ENCODE data around the gene CARD10.

The CARD10 gene

GRCh38 chr22:37502342-37503182, 16.7 kb downstream of the CARD10 start:
- DNase-seq (ENCODE audit: low read depth): no peak
- no peak overlapping the region for H3K4me3 ChIP-seq (ENCODE audit: low read length)
- TF ChIP-seq CTCF (conservative IDR thresholded peaks at IDR 0.05; ENCODE audit: low read length): no peak

- TF ChIP-seq CTCF (conservative IDR thresholded peaks at IDR 0.05; ENCODE audit: low read length): no peak
- H3K4me3 ChIP-seq (ENCODE audit: low read length): no peak overlapping the region
- peak; percentile 81 for DNase-seq (ENCODE audit: low read depth)
Measured at GRCh38 chr22:37501610-37502341, 17.4 kb downstream of the CARD10 start.

GRCh38 chr22:37500745-37501609, 18.2 kb downstream of the CARD10 start:
- no peak for TF ChIP-seq CTCF (conservative IDR thresholded peaks at IDR 0.05; ENCODE audit: low read length)
- H3K4me3 ChIP-seq (ENCODE audit: low read length): no peak overlapping the region

GRCh38 chr22:37499789-37500540, 19.2 kb downstream of the CARD10 start:
- H3K4me3 ChIP-seq (ENCODE audit: low read length): no peak overlapping the region
- no peak for TF ChIP-seq CTCF (conservative IDR thresholded peaks at IDR 0.05; ENCODE audit: low read length)
- DNase-seq (ENCODE audit: low read depth): no peak

More at GRCh38 chr22:37500745-37501609, 18.2 kb downstream of the CARD10 start:
- no peak for DNase-seq (ENCODE audit: low read depth)

- no peak overlapping the region for H3K4me3 ChIP-seq (ENCODE audit: low read length)
- TF ChIP-seq CTCF (conservative IDR thresholded peaks at IDR 0.05; ENCODE audit: low read length): no peak
Measured at GRCh38 chr22:37499027-37499707, 20.0 kb downstream of the CARD10 start.

More at GRCh38 chr22:37499027-37499707, 20.0 kb downstream of the CARD10 start:
- DNase-seq (ENCODE audit: low read depth): no peak

All from AG10803 (cell line).